Dermis lymphatic vessel endothelial cell (primary cell): Measurements from ENCODE around the gene OR1A2. TPM values are rescaled to one million over a fixed set of nuclear protein-coding genes. Genes with fewer than 3 reads are reported as not detected.

ENCODE experiments used
- total RNA-seq: library from RNA; depleted of rRNA; stranded (reverse); fragments of >200 nt; gene quantifications from 2 replicates; pipeline ENCODE4 v1.2.1, GENCODE V29; 2014

OR1A2 gene
- not detected in 2 replicates for total RNA-seq

GRCh38 chr17:3197219-3197618 is at the start of gene OR1A2:
Gene OR1A2, plus strand, starts transcription at chr17:3197519. Its CDS starts 0 bp downstream, at chr17:3197519.

GRCh38 chr17:3207367-3207766 is 10.0 kb downstream of the OR1A2 start, which contains the start of gene OR1A1:
Gene OR1A1, plus strand, starts transcription at chr17:3207667. Its CDS starts 7,954 bp downstream, at chr17:3215621.

Other genes starting within 250 kb of the OR1A2 start
- gene OR1D5, start 133.9 kb upstream of the OR1A2 start, total RNA-seq: not detected in 2 replicates
- gene OR1D2, start 93.1 kb upstream of the OR1A2 start, total RNA-seq: not detected in 2 replicates
- not detected in 2 replicates for gene OR1G1, start 70.0 kb upstream of the OR1A2 start, total RNA-seq
- not detected in 2 replicates for gene OR1A1, start 10.1 kb downstream of the OR1A2 start, total RNA-seq
- not detected in 2 replicates for gene OR3A1, start 100.8 kb downstream of the OR1A2 start, total RNA-seq
- gene OR3A2, start 188.8 kb downstream of the OR1A2 start, total RNA-seq: not detected in 2 replicates
- gene OR1E1, start 200.9 kb downstream of the OR1A2 start, total RNA-seq: not detected in 2 replicates
- not detected in 2 replicates for gene OR3A3, start 213.9 kb downstream of the OR1A2 start, total RNA-seq
- gene OR1E2, start 236.3 kb downstream of the OR1A2 start, total RNA-seq: not detected in 2 replicates